T-helper 17 cell (primary cell): ENCODE measurements around the gene RBM10. TPM values are rescaled to one million over a fixed set of nuclear protein-coding genes. Genes with fewer than 3 reads are reported as not detected.

ENCODE experiments used
- total RNA-seq, 4 donors: library from RNA in 2 of 4; stranded (reverse) in 2 of 4; gene quantifications; one replicate each; pipeline ENCODE4 v1.2.3 and lab custom pipeline; 2022 to 2026

RBM10 gene
- total RNA-seq, 2 donors from 2014 or later = 33.0 to 36.5 TPM

Other genes starting within 250 kb of the RBM10 start
- gene JADE3, start 232.8 kb upstream of the RBM10 start, total RNA-seq = under 1 TPM; 0.32 to 0.50 TPM
- gene RGN, start 66.8 kb upstream of the RBM10 start, total RNA-seq = not detected
- 10 to 100 TPM; 55.4 to 55.6 TPM for gene NDUFB11, start 519 bp upstream of the RBM10 start, total RNA-seq
- 100 to 1,000 TPM; 109 to 112 TPM for gene UBA1, start 48.6 kb downstream of the RBM10 start, total RNA-seq
- 100 to 1,000 TPM; 123 to 145 TPM for gene CDK16, start 73.5 kb downstream of the RBM10 start, total RNA-seq
- 10 to 100 TPM; 42.0 to 42.9 TPM for gene USP11, start 87.8 kb downstream of the RBM10 start, total RNA-seq
- under 1 TPM; 0.47 to 0.55 TPM for gene ZNF157, start 225.4 kb downstream of the RBM10 start, total RNA-seq